Hindlimb muscle (tissue), 1 donor: ENCODE measurements around the gene SLC25A53. TPM values are rescaled to one million over a fixed set of nuclear protein-coding genes. Genes with fewer than 3 reads are reported as not detected.

Source experiments
- DNase-seq: peaks from one replicate; pipeline ENCODE4 v3.0.0-alpha.2; 2013
- polyA plus RNA-seq: library from polyadenylated mRNA; unstranded; fragments of 120-200 nt; gene quantifications from one replicate; pipeline ENCODE4 v1.2.1, GENCODE V29; 2013; ENCODE audit not compliant: insufficient read length

The SLC25A53 gene, protein sequence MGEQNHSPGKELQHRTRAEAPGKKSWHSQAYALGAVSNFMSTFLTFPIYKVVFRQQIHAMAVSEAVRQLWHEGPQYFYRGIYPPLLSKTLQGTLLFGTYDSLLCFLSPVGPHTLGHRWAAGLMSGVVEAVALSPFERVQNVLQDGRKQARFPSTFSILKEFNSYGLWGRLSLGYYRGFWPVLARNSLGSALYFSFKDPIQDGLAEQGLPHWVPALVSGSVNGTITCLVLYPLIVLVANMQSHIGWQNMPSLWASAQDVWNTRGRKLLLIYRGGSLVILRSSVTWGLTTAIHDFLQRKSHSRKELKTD
- polyA plus RNA-seq: 6.5 TPM

DNA sequence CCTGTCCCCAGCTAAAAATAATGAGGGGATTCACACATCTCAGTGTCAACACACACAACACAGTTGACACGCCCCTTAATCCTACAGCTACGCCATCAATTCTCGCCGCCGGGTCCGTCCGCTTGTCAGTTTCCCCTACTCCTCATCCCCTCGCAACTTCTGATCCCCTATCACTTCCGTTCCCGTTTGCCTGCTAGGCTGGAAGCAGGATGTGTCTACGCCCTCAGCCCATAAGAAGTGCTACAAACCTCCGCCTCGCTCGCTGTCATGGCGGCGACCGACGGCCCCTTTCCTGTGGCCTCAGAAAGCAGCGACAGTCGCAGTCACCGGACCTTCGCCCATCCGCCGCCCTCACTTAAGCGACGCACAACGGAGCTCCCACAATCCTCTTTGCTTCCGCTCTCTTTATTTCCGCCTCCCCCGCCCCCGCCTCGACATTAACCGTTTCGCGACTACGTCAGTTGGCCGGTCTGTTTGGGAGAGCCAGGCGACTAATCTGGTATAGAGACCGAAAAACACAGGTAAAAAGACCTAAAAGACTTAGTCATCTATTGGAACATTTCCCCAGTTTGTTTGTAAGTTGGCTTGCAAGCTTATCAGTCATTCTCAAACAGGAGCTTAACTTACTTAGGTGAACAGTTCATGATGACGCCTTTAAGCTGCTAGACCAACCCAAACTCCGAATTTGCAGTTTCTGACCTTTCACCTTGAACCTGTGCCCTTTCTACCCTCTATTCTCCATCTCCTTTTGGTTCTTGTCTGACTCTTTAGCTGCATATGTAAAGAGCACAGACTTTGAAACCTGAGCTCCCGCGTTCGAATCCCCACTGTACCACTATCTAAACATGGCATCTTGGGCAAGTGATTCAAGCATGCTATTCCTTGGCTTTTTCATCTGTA is at the start of gene SLC25A53:
Gene SLC25A53 (minus strand): TSS at position 380 of the 900 bp plus-strand sequence. CDS start 51,752 bp downstream, outside the sequence.
- DNase-seq: peak; percentile 82

DNA sequence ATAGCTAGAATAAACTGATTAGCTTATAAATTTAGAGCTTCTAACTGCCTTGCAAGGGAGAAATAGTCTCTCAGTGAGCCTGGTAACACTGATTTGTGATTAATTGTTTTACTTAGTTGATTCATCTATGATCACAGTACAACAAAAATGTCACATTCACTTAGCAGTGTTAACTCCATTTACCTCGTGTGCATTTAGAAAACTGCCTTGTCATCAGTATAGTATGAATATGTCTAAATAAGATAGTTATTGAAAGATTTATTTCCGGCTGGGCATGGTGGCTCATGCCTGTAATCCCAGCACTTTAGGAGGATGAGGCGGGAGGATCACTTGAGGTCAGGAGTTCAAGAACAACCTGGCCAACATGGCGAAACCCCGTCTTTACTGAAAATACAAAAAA is 48.7 kb upstream of the SLC25A53 start:
- DNase-seq: no peak

GRCh38 chrX:104195489-104196084 is 38.8 kb upstream of the SLC25A53 start:
- peak; percentile 8 for DNase-seq

DNA sequence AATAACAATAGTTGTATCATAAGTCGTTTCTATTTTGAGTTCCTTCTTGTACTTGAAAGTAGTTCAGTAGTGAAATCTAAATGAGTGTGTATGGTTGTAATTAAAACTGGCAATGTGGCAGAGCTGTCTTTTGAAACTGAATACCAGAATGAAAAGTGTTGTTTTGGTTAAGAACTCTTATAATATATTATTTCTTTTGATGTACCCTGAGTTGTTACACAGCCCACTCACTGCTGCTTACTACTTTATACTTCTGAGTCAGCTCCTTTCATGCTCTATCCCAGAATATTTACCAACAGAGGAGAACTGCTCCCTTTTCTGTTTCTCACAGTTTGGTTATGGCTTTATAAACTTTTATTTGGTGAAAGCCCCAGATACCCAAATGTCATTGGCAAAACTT is 38.2 kb upstream of the SLC25A53 start:
- no peak for DNase-seq

DNA sequence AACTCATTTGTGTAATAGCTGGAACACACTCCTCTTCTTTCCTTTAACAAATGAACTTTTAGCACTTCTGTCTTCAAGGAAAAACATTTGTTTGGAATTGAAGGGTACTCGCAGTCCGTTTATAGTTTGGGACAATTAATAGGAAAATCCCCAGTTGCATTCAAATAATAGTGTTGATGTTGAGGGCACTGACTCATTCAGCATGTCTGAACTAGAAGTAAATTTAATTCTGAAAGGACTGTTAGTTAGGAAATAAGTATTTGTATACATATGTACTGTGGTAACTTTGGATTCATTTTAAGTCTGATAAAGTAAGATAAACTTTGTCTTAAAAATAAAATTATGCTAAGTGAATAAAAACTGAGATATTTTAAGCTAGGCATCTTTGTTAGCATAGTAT is 36.7 kb upstream of the SLC25A53 start:
- DNase-seq: no peak

DNA sequence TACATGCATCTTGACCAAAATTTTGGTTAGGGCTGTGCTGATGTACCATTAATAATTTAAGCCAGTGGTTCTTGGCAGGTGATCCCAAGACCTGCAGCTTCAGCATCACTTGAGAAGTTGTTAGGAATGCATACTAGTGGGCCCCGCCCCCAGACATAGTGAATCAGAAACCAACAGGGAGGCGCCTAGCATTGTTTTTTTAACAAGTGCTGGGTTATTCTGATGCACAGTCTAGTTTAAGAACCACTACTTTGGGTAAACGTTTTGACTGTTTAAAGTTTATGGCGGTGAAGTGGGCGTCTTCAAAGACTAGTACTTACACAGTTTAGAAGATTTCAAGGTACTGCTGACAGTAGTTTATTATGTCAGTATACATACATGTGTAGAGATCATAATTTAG is 33.0 kb upstream of the SLC25A53 start:
- no peak for DNase-seq

GRCh38 chrX:104187931-104188330 is 31.1 kb upstream of the SLC25A53 start:
- DNase-seq: no peak

DNA sequence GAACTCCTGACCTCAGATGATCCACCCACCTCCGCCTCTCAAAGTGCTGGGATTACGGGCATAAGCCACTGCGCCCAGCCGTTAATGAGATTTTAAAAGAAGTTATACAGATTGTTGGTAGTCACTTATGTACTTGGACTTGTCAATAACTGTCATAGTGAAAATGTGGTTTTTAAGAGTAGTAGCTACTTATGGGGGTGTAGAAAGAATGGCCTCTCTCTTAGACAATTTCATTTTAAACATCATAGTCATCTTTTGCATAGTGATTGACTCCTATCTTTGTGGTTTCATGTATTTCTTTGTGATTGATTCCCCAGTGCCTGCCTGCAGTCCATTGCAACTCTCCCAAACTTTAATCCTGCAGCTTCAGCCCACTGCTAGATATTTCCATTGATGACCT is 26.9 kb upstream of the SLC25A53 start:
- no peak for DNase-seq

GRCh38 chrX:104173841-104174240 is 17.0 kb upstream of the SLC25A53 start:
- DNase-seq: no peak

GRCh38 chrX:104172788-104173187 is 16.0 kb upstream of the SLC25A53 start:
- DNase-seq: no peak

DNA sequence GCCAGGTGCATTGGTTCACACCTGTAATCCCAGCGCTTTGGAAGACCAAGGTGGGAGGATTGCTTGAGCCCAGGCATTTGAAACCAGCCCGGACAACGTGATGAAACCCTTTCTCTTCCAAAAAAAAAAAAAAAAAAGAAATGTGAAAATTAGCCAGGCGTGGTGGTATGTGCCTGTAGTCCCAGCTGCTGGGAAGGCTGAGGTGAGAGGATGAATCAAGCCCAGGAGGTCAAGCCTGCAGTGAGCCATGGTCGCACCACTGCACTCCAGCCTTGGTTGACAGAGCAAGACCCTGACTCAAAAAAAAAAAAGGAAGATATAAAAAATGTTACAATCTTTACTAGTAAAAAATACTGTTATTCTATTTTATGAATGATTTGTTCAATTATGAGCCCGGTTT is 15.3 kb upstream of the SLC25A53 start:
- no peak for DNase-seq

- DNase-seq: no peak
Observed at GRCh38 chrX:104168127-104168526, 11.3 kb upstream of the SLC25A53 start.

- DNase-seq: no peak
Observed at GRCh38 chrX:104166735-104167436, 10.1 kb upstream of the SLC25A53 start.

- peak; percentile 85 for DNase-seq
Observed at GRCh38 chrX:104165894-104166734, 9.3 kb upstream of the SLC25A53 start, which contains the start of gene FAM199X. Gene FAM199X, plus strand, starts transcription at chrX:104166453. Its CDS starts 333 bp downstream, at chrX:104166786.

DNA sequence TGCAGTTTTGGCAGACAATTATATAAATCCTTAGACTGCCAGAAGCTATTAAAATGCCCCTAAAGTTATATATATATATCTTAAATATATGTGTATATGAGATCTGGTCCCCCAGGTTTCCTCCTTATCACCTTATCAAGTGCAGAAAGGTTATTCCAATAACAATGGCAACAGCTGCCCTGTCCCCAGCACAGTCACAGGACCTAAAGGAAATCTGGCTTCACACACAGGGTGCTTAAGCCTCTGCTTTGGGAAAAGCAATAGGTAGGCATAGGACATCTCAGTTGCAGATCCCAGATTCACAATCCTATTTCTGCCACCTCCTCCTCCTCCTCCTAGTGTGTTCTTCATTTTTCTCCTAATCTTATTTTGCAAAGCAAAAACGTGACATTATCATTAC is 5.8 kb downstream of the SLC25A53 start:
- DNase-seq: no peak

GRCh38 chrX:104141087-104141760 is 15.6 kb downstream of the SLC25A53 start:
- DNase-seq: no peak

DNA sequence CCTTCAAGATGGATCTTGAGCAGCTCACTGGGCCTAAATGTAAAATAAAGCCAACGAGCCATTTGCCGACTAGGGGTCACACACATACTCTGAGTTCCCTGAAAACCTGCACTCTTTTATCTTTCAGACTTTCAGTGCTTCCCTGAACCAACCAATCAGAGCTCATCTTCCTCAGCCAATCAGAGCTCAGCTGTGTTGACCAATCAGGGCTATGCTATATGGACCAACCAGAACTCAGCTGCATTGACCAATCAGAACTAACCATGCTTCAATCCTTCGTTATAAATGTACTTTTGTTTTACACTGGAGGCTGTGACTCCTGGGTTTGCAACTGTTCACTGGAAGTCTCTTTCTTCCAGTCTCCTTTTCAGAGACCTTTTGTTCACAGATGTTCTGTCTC is 19.3 kb downstream of the SLC25A53 start:
- DNase-seq: no peak

DNA sequence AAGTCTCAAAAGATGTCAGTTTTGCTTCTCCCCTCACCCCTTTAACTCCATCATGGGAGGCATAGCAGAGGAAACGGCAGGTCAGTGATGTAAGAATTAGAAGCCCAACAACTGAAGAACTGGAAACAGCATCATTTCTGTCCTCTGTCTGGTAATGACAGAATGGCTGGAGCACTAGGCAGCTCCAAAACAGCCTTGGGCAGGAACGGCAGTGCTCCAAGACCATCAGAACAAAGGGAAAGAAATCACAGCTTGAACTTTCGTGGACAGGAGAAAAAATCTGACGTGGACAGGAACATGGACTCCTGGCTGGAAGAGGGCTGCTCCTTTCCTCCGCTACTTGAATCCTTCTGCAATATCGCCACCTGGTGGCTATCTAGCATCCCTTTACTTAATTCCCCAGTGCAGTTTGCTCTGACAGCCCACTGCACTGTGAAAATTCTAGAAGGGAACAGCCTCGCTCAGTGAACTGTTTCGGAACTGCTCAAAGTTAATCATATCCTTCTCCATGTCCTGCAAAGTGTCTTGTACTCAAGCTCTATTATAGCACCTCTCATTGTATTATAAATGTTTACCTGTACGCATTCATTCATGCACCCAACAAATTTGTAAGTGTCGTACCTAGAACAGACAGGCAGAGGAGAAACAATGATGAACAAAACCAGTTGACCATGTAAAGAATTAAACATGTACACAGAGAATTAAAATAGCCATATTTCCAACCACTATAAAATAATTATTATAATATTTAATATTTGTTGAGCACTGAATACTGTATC is 20.4 kb downstream of the SLC25A53 start:
- DNase-seq: peak; percentile 84

GRCh38 chrX:104135677-104136076 is 21.1 kb downstream of the SLC25A53 start:
- no peak for DNase-seq
